ENCODE results near the gene FARSB.
A peak's percentile ranks its signal among the peaks of the same experiment; 100 is the strongest.

The FARSB gene

DNA sequence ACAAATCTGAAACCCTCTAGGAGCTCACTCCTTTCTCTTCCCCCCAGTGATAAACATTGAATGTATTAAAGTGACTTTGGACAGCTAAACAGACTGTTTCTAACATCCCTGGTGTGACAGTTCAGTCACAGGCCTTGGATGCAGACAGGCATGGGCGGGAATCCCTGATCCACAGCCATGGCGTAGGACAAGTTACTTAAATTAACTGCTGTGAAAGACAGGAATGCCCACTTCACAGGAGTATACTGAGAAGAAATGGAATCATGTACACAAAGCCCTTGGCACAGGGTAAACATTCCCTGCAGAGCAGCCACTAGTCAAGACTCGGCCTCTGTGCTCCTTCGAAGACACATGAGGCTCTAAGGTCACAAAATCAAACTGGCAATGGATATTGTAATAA lies 34.0 kb downstream of the FARSB start:
- ChIA-PET CTCF (no interaction called here), POLR2A (no interaction called here)
- H3K4me3 ChIP-seq (ENCODE audit: low read depth, low read length): no peak overlapping the region
- TF ChIP-seq, protein P1, sequence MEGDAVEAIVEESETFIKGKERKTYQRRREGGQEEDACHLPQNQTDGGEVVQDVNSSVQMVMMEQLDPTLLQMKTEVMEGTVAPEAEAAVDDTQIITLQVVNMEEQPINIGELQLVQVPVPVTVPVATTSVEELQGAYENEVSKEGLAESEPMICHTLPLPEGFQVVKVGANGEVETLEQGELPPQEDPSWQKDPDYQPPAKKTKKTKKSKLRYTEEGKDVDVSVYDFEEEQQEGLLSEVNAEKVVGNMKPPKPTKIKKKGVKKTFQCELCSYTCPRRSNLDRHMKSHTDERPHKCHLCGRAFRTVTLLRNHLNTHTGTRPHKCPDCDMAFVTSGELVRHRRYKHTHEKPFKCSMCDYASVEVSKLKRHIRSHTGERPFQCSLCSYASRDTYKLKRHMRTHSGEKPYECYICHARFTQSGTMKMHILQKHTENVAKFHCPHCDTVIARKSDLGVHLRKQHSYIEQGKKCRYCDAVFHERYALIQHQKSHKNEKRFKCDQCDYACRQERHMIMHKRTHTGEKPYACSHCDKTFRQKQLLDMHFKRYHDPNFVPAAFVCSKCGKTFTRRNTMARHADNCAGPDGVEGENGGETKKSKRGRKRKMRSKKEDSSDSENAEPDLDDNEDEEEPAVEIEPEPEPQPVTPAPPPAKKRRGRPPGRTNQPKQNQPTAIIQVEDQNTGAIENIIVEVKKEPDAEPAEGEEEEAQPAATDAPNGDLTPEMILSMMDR (IDR thresholded peaks at IDR 0.05; ENCODE audit: insufficient read depth, low read length, missing control alignments): no peak
- no peak for DNase-seq (ENCODE audit: low read depth, low spot score)

DNA sequence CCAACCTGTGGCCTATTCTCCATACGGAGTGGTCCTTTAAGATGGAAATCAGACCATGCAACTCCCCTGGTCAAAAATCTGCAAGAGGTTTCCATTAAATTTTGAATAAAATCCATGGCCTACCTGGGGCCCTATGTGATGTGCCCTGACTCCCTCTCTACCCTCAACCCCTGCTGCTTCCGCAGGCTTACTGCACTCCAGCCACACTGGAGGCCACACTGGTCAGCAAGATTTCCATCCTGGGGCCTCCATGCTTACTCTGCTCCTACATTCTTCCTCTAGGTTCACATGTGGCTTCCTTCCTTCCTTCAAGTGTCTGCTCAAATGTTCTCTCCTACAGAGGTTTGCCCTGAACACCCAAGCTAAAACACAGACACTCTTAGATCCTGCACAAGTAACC lies 40.6 kb downstream of the FARSB start:
- H3K4me3 ChIP-seq (ENCODE audit: low read depth, low read length): no peak overlapping the region
- no peak for DNase-seq (ENCODE audit: low read depth, low spot score)
- ChIA-PET POLR2A (no interaction called here), CTCF (interaction anchor here (0.9 to 5.3 kb wide), 14 partner anchors 10 to 590 kb away, joined by 3 to 38 read pairs (median 7); a partner anchor contains a TSS)
- TF ChIP-seq, protein P1 (IDR thresholded peaks at IDR 0.05; ENCODE audit: insufficient read depth, low read length, missing control alignments): no peak

DNA sequence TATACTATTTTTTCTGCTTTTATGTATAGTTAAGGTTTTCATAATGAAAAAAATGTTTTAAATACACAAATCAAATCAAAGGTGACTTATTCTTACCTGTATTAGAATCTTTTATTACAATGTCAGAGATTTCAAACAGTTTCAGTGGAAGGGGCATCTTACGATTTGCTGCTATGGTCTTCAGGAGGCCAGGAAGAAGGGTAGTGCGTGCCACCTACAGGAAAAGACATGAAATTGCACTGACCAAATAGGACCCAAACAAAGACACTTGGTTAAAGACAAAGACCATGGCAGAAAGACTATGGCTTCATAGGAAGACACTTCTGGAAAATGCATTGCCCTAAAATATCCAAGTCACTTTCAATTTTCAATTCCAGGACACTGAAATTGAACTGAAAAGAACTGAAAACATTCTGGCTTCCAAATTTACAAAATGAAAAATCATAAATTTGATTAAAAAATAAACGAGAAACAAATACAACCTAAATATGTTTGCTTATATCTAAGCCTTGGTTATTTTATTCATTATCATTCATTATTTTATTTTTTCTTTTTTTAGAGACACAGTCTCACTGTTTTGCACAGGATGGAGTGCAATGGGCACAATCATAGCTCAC lies 42.1 kb downstream of the FARSB start:
- no peak overlapping the region for H3K4me3 ChIP-seq (ENCODE audit: low read depth, low read length)
- ChIA-PET POLR2A (no interaction called here), CTCF (interaction anchor here (0.8 to 5.3 kb wide), 14 partner anchors 8 to 589 kb away, joined by 3 to 38 read pairs (median 8); a partner anchor contains a TSS)
- DNase-seq (ENCODE audit: low read depth, low spot score): no peak
- TF ChIP-seq, protein P1 (IDR thresholded peaks at IDR 0.05; ENCODE audit: insufficient read depth, low read length, missing control alignments): peak; percentile 67

DNA sequence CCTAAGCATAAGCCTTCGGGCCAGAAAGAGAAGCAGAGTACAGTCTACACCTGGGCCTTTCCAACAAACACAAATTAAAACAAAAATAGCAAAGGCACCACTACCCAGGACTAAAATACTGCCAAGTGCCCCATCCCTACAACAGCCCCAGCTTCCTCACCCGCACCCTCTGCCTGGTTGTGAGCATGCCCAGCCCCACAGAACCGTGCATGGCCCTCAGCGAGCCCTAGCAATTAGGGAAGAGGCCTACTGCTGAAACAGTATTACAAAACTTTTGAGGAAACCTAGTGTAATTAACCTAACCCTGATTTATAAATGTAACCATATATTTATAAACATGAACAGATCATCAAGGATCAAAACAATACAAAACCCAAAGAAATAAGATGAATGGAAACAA lies 44.2 kb downstream of the FARSB start:
- CTCF ChIA-PET: interaction anchor here (0.9 to 5.3 kb wide), 13 partner anchors 11 to 587 kb away, joined by 3 to 38 read pairs (median 5); no protein-coding TSS in a partner anchor

DNA sequence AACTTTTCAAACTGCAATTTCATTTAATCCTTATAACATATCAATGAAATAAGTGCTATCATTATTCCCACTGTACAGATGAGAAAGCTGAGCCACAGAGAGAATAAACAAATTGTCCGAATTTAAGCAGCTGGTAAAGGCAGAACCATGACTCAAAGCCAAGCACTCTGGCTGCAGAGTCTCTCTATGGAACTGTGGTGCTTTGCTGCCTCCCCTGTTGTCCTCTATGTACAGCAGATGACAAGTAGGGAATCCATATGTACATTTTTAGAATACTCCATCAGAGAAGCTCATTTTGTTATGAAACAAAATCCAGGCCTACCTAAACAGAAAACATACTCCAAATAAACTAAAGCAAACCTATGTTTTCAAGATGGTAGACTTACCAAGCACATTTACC lies 45.1 kb downstream of the FARSB start:
- ChIA-PET CTCF (interaction anchor here (1.0 to 5.3 kb wide), 11 partner anchors 9 to 586 kb away, joined by 3 to 38 read pairs (median 4); no protein-coding TSS in a partner anchor), POLR2A (no interaction called here)
- TF ChIP-seq, protein P1 (IDR thresholded peaks at IDR 0.05; ENCODE audit: insufficient read depth, low read length, missing control alignments): no peak
- no peak for DNase-seq (ENCODE audit: low read depth, low spot score)
- H3K4me3 ChIP-seq (ENCODE audit: low read depth, low read length): no peak overlapping the region

More for the DNA sequence above, 44.2 kb downstream of the FARSB start:
- no peak for DNase-seq (ENCODE audit: low read depth, low spot score)
- H3K4me3 ChIP-seq (ENCODE audit: low read depth, low read length): no peak overlapping the region
- POLR2A ChIA-PET: no interaction called here
- TF ChIP-seq, protein P1 (IDR thresholded peaks at IDR 0.05; ENCODE audit: insufficient read depth, low read length, missing control alignments): no peak

DNA sequence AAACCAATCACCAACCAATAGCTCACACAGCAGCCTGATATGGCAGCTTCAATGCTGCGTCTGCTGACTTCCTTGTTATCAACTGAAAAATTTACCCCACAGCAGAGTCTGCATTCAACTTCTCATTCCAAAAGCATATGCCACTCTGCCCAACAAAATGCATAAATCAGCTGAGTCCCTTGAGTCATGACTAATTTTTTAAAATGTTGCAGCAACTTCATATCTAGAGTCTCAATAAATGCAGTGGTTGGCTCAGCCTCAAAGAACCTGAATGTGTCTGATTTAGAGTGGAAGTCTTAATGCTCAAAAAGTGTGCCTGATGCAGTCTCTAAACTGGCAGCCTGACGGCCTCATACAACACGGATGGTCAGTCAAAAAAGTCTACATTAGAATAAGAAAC lies 46.5 kb downstream of the FARSB start:
- CTCF ChIA-PET: interaction anchor here (1.1 to 3.2 kb wide), 3 partner anchors 10 to 584 kb away, joined by 4 to 11 read pairs (median 5); no protein-coding TSS in a partner anchor

More for the DNA sequence above, 46.5 kb downstream of the FARSB start:
- no peak overlapping the region for H3K4me3 ChIP-seq (ENCODE audit: low read depth, low read length)
- TF ChIP-seq, protein P1 (IDR thresholded peaks at IDR 0.05; ENCODE audit: insufficient read depth, low read length, missing control alignments): no peak
- DNase-seq (ENCODE audit: low read depth, low spot score): no peak
- POLR2A ChIA-PET: no interaction called here
